HL-60 (cell line): ENCODE measurements around the gene TTC9C.

Source experiments
- DNase-seq, 2 experiments: peaks; one replicate each; pipeline ENCODE4 v3.0.0-alpha.2; 2010 to 2020; ENCODE audit warnings: low read depth in 1 of 2, low spot score in 1 of 2
- H3K27ac ChIP-seq: fragments of 250-450 bp; sonication (Bioruptor Pico); replicated peaks from 2 replicates; pipeline ENCODE4 v1.5.1; 2020; ENCODE audit warnings: mild to moderate bottlenecking, moderate library complexity
- H3K27me3 ChIP-seq: fragments of 250-450 bp; sonication (Bioruptor Pico); 2 replicates; pipeline ENCODE4 v1.5.1; 2021; ENCODE audit warnings: mild to moderate bottlenecking, moderate library complexity; ENCODE audit not compliant: insufficient read depth, poor library complexity, severe bottlenecking
- H3K4me3 ChIP-seq: replicated peaks from 2 replicates; pipeline ENCODE4 v1.5.1; 2011; ENCODE audit warnings: mild to moderate bottlenecking, control low read depth, low read length; ENCODE audit not compliant: insufficient read depth
- CTCF ChIP-seq: IDR thresholded peaks from one replicate; pipeline ENCODE4 v1.5.1; 2011; ENCODE audit warnings: low read length, control low read depth, inconsistent platforms; ENCODE audit not compliant: insufficient read depth
- GABPA ChIP-seq: IDR thresholded peaks from 2 replicates; pipeline ENCODE4 v1.6.1; 2012; ENCODE audit warnings: low read depth
- POLR2AphosphoS5 ChIP-seq: IDR thresholded peaks from 2 replicates; pipeline ENCODE4 v1.6.1; 2012; ENCODE audit warnings: low read depth
- REST ChIP-seq: IDR thresholded peaks from 2 replicates; pipeline ENCODE4 v1.6.1; 2012; ENCODE audit warnings: low read depth; ENCODE audit not compliant: insufficient replicate concordance
- SPI1 ChIP-seq: IDR thresholded peaks from 2 replicates; pipeline ENCODE4 v1.6.1; 2012; ENCODE audit warnings: low read depth, mild to moderate bottlenecking, borderline replicate concordance

Gene TTC9C

GRCh38 chr11:62716206-62716605 is 12.1 kb upstream of the TTC9C start:
- H3K27me3 ChIP-seq: no peaks in the 10 kb centered on the region
- DNase-seq: no peak
- H3K4me3 ChIP-seq: no peak overlapping the region
- H3K27ac ChIP-seq: no peak overlapping the region
- TF ChIP-seq REST (no peak), GABPA (no peak), POLR2AphosphoS5 (no peak), CTCF (no peak), SPI1 (no peak)

GRCh38 chr11:62716816-62717215 is 11.5 kb upstream of the TTC9C start:
- Histone ChIP-seq H3K4me3 (no peak overlapping the region), H3K27me3 (no peaks in the 10 kb centered on the region), H3K27ac (no peak overlapping the region)
- TF ChIP-seq REST: no peak
- no peak for TF ChIP-seq SPI1
- TF ChIP-seq GABPA: no peak
- no peak for TF ChIP-seq CTCF
- no peak for TF ChIP-seq POLR2AphosphoS5
- DNase-seq: no peak

GRCh38 chr11:62719302-62719978 is 8.8 kb upstream of the TTC9C start:
- TF ChIP-seq POLR2AphosphoS5 (no peak), GABPA (no peak), CTCF (no peak), REST (no peak), SPI1 (no peak)
- no peak overlapping the region for H3K4me3 ChIP-seq
- H3K27me3 ChIP-seq: no peaks in the 10 kb centered on the region
- H3K27ac ChIP-seq: no peak overlapping the region
- no peak for DNase-seq
